ENCODE results near the gene CIZ1. TPM values are rescaled to one million over a fixed set of nuclear protein-coding genes. Genes with fewer than 3 reads are reported as not detected.

CIZ1 gene
- polyA plus RNA-seq, 1 experiment: 26.9 TPM

GRCh38 chr9:128149001-128149701 lies 42.2 kb downstream of the CIZ1 start, which contains the start of gene LCN2:
LCN2 (plus strand) TSS chr9:128149453; CDS start chr9:128149526, 73 bp downstream.
- CTCF ChIA-PET: no interaction called here
- H3K9me3 ChIP-seq (ENCODE audit: control insufficient read depth, insufficient read depth, low read length): no peaks in the 10 kb centered on the region; the same call in 1 of the 2 replicates
- no peak within 1 kb of the TSS for H3K27ac ChIP-seq (ENCODE audit: low read depth, low read length)
- no peak within 1 kb of the TSS for H3K4me3 ChIP-seq (ENCODE audit: low read depth, low read length)
- no peak for DNase-seq (ENCODE audit: low read depth, low spot score)
- TF ChIP-seq CTCF (IDR thresholded peaks at IDR 0.05; ENCODE audit: low read depth, low read length): no peak
- peaks cover 8% of the 10 kb centered on the region for H3K27me3 ChIP-seq (ENCODE audit: control insufficient read depth, insufficient read depth, low read length)
- POLR2A ChIA-PET: no interaction called here

GRCh38 chr9:128148509-128149000 lies 42.8 kb downstream of the CIZ1 start:
- no peak overlapping the region for H3K27ac ChIP-seq (ENCODE audit: low read depth, low read length)
- no peaks in the 10 kb centered on the region; the same call in 1 of the 2 replicates for H3K9me3 ChIP-seq (ENCODE audit: control insufficient read depth, insufficient read depth, low read length)
- ChIA-PET POLR2A (no interaction called here), CTCF (no interaction called here)
- no peak for TF ChIP-seq CTCF (IDR thresholded peaks at IDR 0.05; ENCODE audit: low read depth, low read length)
- H3K27me3 ChIP-seq (ENCODE audit: control insufficient read depth, insufficient read depth, low read length): peaks cover 12% of the 10 kb centered on the region
- no peak for DNase-seq (ENCODE audit: low read depth, low spot score)
- no peak overlapping the region for H3K4me3 ChIP-seq (ENCODE audit: low read depth, low read length)

DNA sequence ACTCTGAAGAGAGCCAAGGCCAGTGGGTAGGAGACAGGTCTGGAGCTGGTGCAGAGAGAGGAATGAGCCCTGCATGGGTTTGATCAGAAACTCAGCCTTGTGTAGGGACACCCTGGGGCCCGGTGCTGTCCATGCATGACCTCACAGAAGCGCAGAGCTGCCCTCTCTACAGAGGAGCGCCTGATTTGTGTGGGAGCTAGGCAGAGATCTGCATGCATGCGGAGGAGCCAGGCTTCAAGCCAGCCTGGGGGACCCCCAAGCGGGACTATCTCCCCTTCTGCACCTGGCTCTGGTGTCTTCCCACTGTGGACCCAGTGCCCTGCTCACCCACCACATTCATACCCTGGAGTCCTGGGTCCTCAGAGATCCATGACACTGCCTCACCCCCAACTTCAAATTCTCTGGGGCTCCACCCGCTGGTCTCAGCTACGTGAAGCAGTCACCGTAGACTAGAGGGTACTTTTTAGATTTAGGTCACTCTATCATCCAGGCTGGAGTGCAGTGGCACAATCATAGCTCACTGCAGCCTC lies 44.7 kb downstream of the CIZ1 start:
- CTCF ChIA-PET: no interaction called here
- DNase-seq (ENCODE audit: low read depth, low spot score): no peak
- H3K27ac ChIP-seq (ENCODE audit: low read depth, low read length): no peak overlapping the region
- no peak overlapping the region for H3K4me3 ChIP-seq (ENCODE audit: low read depth, low read length)
- peaks cover 13% of the 10 kb centered on the region for H3K27me3 ChIP-seq (ENCODE audit: control insufficient read depth, insufficient read depth, low read length)
- POLR2A ChIA-PET: interaction anchor here (0.6 kb wide), 1 partner anchor 18 kb away, joined by 3 read pairs; no protein-coding TSS in a partner anchor
- H3K9me3 ChIP-seq (ENCODE audit: control insufficient read depth, insufficient read depth, low read length): no peaks in the 10 kb centered on the region; the same call in 1 of the 2 replicates
- TF ChIP-seq CTCF (IDR thresholded peaks at IDR 0.05; ENCODE audit: low read depth, low read length): no peak

DNA sequence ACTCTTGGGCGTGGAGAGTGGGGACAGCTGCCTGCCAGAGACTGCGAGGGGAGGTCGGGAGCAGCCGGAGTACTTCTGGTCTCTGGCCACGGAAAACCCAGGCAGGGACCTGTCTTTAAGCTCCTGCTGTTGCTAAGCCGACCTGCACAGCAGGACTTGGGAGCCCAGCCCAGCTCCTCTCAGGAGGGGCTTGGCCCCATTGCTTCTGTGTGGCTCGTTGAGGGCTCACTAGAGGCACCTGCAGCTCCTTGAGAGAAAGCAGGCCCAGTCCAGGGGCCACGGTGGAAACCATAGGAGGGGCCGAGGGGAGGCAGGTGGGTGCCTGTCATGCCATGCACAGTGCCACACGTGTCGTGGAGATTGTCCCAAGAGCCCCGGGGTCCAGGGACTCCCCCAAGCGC lies 45.4 kb downstream of the CIZ1 start:
- no peak overlapping the region for H3K4me3 ChIP-seq (ENCODE audit: low read depth, low read length)
- no peak overlapping the region for H3K27ac ChIP-seq (ENCODE audit: low read depth, low read length)
- no peak for TF ChIP-seq CTCF (IDR thresholded peaks at IDR 0.05; ENCODE audit: low read depth, low read length)
- DNase-seq (ENCODE audit: low read depth, low spot score): no peak
- ChIA-PET CTCF (no interaction called here), POLR2A (no interaction called here)
- H3K27me3 ChIP-seq (ENCODE audit: control insufficient read depth, insufficient read depth, low read length): peaks cover 13% of the 10 kb centered on the region
- H3K9me3 ChIP-seq (ENCODE audit: control insufficient read depth, insufficient read depth, low read length): no peaks in the 10 kb centered on the region; the same call in 1 of the 2 replicates

DNA sequence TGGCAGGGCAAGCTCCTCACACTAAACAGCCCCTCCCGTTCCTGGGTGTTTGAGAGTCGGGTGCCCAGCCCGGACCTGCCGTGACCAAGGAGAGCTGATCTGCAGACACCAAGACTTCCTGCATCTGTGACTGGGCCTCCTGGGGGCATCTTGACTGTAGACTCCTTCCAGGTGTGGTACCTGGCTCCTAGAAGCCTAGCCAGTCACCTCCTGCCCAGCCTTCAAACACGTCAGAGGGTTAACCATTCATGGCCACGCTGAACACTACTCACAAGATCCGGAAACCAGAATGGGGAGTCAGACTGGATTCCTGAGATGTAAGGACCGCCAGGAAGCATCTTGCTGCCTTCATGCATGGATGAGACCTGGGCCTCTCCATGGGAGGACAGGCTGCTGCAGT lies 45.8 kb downstream of the CIZ1 start:
- TF ChIP-seq CTCF (IDR thresholded peaks at IDR 0.05; ENCODE audit: low read depth, low read length): no peak
- no peak for DNase-seq (ENCODE audit: low read depth, low spot score)
- H3K27ac ChIP-seq (ENCODE audit: low read depth, low read length): no peak overlapping the region
- no peaks in the 10 kb centered on the region; the same call in 1 of the 2 replicates for H3K9me3 ChIP-seq (ENCODE audit: control insufficient read depth, insufficient read depth, low read length)
- no peak overlapping the region for H3K4me3 ChIP-seq (ENCODE audit: low read depth, low read length)
- ChIA-PET POLR2A (no interaction called here), CTCF (no interaction called here)
- H3K27me3 ChIP-seq (ENCODE audit: control insufficient read depth, insufficient read depth, low read length): peaks cover 13% of the 10 kb centered on the region
